Measurements from ENCODE around the gene DNAJC16.

Gene DNAJC16

GRCh38 chr1:15543589-15544568 is 17.2 kb downstream of the DNAJC16 start:
- H2AFZ ChIP-seq (ENCODE audit: low read depth, low read length, severe bottlenecking) = no peak overlapping the region
- H3K27me3 ChIP-seq (ENCODE audit: low read length) = no peaks in the 10 kb centered on the region
- H3K36me3 ChIP-seq (ENCODE audit: low read length) = peaks cover 8% of the 10 kb centered on the region; the same call in 1 of the 2 replicates
- H3K9me2 ChIP-seq (replicated peaks; ENCODE audit: insufficient read depth, low read length) = no peaks in the 10 kb centered on the region
- TF ChIP-seq, protein P1, sequence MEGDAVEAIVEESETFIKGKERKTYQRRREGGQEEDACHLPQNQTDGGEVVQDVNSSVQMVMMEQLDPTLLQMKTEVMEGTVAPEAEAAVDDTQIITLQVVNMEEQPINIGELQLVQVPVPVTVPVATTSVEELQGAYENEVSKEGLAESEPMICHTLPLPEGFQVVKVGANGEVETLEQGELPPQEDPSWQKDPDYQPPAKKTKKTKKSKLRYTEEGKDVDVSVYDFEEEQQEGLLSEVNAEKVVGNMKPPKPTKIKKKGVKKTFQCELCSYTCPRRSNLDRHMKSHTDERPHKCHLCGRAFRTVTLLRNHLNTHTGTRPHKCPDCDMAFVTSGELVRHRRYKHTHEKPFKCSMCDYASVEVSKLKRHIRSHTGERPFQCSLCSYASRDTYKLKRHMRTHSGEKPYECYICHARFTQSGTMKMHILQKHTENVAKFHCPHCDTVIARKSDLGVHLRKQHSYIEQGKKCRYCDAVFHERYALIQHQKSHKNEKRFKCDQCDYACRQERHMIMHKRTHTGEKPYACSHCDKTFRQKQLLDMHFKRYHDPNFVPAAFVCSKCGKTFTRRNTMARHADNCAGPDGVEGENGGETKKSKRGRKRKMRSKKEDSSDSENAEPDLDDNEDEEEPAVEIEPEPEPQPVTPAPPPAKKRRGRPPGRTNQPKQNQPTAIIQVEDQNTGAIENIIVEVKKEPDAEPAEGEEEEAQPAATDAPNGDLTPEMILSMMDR (IDR thresholded peaks at IDR 0.05; ENCODE audit: insufficient read depth, low read length, poor library complexity, severe bottlenecking) = no peak
- no peak for TF ChIP-seq EZH2phosphoT487 (conservative IDR thresholded peaks at IDR 0.05; ENCODE audit: low read length)
- no peaks in the 10 kb centered on the region for H4K20me1 ChIP-seq (ENCODE audit: low read depth, low read length)
- no peaks in the 10 kb centered on the region for H3K9me3 ChIP-seq (ENCODE audit: insufficient read depth, low read length)
- no peak overlapping the region for H3K9ac ChIP-seq (ENCODE audit: low read length)
- no peak overlapping the region for H3K4me3 ChIP-seq (ENCODE audit: insufficient read depth, low read length, poor library complexity, severe bottlenecking)
- H3F3A ChIP-seq (ENCODE audit: insufficient read depth) = no peaks in the 10 kb centered on the region
- no peak overlapping the region for H3K4me2 ChIP-seq (ENCODE audit: low read depth, low read length, poor library complexity, severe bottlenecking)
- H3K79me2 ChIP-seq (ENCODE audit: insufficient read depth, low read length) = no peaks in the 10 kb centered on the region
- H3K27ac ChIP-seq (ENCODE audit: low read depth, low read length) = no peak overlapping the region

- Histone ChIP-seq H3K4me2 (ENCODE audit: low read depth, low read length, poor library complexity, severe bottlenecking) (no peak overlapping the region), H3F3A (ENCODE audit: insufficient read depth) (no peaks in the 10 kb centered on the region), H3K27ac (ENCODE audit: low read depth, low read length) (no peak overlapping the region), H3K9me2 (replicated peaks; ENCODE audit: insufficient read depth, low read length) (no peaks in the 10 kb centered on the region), H2AFZ (ENCODE audit: low read depth, low read length, severe bottlenecking) (no peak overlapping the region), H3K36me3 (ENCODE audit: low read length) (peaks cover 8% of the 10 kb centered on the region; the same call in 1 of the 2 replicates), H3K27me3 (ENCODE audit: low read length) (no peaks in the 10 kb centered on the region), H3K4me3 (ENCODE audit: insufficient read depth, low read length, poor library complexity, severe bottlenecking) (no peak overlapping the region), H4K20me1 (ENCODE audit: low read depth, low read length) (no peaks in the 10 kb centered on the region), H3K79me2 (ENCODE audit: insufficient read depth, low read length) (no peaks in the 10 kb centered on the region), H3K9me3 (ENCODE audit: insufficient read depth, low read length) (no peaks in the 10 kb centered on the region), H3K9ac (ENCODE audit: low read length) (no peak overlapping the region)
- no peak for TF ChIP-seq EZH2phosphoT487 (conservative IDR thresholded peaks at IDR 0.05; ENCODE audit: low read length)
- TF ChIP-seq, protein P1 (IDR thresholded peaks at IDR 0.05; ENCODE audit: insufficient read depth, low read length, poor library complexity, severe bottlenecking) = no peak
Measured at GRCh38 chr1:15546641-15547040, 20.0 kb downstream of the DNAJC16 start.

- Histone ChIP-seq H3F3A (ENCODE audit: insufficient read depth) (0 out of 2 replicates have a peak, but pooled peaks cover 3% of the 10 kb centered on the region), H2AFZ (ENCODE audit: low read depth, low read length, severe bottlenecking) (no peak overlapping the region), H3K27me3 (ENCODE audit: low read length) (no peaks in the 10 kb centered on the region), H3K4me2 (ENCODE audit: low read depth, low read length, poor library complexity, severe bottlenecking) (no peak overlapping the region), H3K4me3 (ENCODE audit: insufficient read depth, low read length, poor library complexity, severe bottlenecking) (no peak overlapping the region), H3K9me3 (ENCODE audit: insufficient read depth, low read length) (no peaks in the 10 kb centered on the region), H3K27ac (ENCODE audit: low read depth, low read length) (no peak overlapping the region), H3K9ac (ENCODE audit: low read length) (no peak overlapping the region), H3K9me2 (replicated peaks; ENCODE audit: insufficient read depth, low read length) (no peaks in the 10 kb centered on the region), H4K20me1 (ENCODE audit: low read depth, low read length) (no peaks in the 10 kb centered on the region), H3K79me2 (ENCODE audit: insufficient read depth, low read length) (no peaks in the 10 kb centered on the region), H3K36me3 (ENCODE audit: low read length) (no peaks in the 10 kb centered on the region; the same call in 1 of the 2 replicates)
- TF ChIP-seq, protein P1 (IDR thresholded peaks at IDR 0.05; ENCODE audit: insufficient read depth, low read length, poor library complexity, severe bottlenecking) = no peak
Measured at GRCh38 chr1:15550573-15550972, 23.9 kb downstream of the DNAJC16 start.

Measured in SU-DHL-6 (cell line).